ENCODE results near the gene SETD2.

SETD2 gene

DNA sequence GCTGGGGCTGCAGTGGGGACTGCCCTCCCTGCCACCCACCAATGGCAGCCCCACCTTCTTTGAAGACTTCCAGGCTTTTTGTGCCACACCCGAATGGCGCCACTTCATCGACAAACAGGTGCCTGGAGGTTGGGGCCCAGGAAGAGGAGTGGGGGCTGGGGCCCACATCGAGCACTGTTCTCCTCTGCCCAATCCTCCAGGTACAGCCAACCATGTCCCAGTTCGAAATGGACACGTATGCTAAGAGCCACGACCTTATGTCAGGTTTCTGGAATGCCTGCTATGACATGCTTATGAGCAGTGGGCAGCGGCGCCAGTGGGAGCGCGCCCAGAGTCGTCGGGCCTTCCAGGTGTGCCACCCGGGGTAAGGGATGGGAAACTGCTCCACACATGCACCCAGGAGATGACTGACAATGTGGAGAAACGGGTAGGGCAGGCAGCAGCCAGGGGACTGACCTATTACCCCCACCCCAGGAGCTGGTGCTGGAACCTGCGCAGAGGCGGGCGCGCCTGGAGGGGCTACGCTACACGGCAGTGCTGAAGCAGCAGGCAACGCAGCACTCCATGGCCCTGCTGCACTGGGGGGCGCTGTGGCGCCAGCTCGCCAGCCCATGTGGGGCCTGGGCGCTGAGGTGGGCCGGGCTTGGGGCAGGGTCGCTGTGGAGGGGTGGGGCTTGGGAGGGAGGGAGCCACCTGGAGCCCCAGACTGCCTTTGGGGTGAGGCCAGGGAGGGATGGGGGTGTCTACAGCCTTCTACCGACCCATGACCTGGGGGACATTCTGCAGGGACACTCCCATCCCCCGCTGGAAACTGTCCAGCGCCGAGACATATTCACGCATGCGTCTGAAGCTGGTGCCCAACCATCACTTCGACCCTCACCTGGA lies 161.5 kb downstream of the SETD2 start:
- Histone ChIP-seq H3K4me3 (ENCODE audit: low read depth in 1 of 5, low read length in 5 of 5) (no peak overlapping the region), H3K4me1 (ENCODE audit: control insufficient read depth in 5 of 5, insufficient read depth in 5 of 5, low read length in 5 of 5) (peaks cover 0 to 5% (median 0%) of the 10 kb centered on the region in 5 donors), H3K9ac (ENCODE audit: low read length in 5 of 5) (no peak overlapping the region), H3K27ac (ENCODE audit: low read depth, low read length) (no peak overlapping the region), H3K36me3 (ENCODE audit: control insufficient read depth in 5 of 5, insufficient read depth in 5 of 5, low read length in 5 of 5) (peaks cover 0 to 100% (median 92%) of the 10 kb centered on the region in 5 donors), H3K9me3 (ENCODE audit: control insufficient read depth in 5 of 5, low read length in 5 of 5) (no peaks in the 10 kb centered on the region), H3K27me3 (ENCODE audit: control insufficient read depth in 5 of 5, insufficient read depth in 4 of 5, low read length in 5 of 5) (no peaks in the 10 kb centered on the region)

DNA sequence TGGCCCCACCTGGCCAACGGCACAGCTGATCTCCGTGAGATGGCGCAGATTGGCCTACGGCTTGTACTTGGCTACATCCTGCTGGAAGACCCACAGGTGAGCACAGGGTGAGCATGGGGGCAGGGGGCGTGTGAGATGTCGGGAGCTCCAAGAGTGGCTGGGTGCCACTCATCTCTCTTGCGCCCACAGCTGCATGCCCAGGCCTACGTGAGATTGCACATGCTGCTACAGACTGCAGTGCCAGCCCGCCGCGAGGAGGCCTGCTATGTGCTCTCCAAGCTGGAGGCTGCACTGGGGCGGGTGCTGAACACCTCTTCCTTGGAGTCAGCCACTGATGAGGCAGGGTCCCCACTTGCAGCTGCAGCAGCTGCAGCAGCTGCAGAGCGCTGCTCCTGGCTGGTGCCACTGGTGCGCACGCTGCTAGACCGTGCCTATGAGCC lies 162.2 kb downstream of the SETD2 start:
- peaks cover 0 to 12% (median 4%) of the 10 kb centered on the region in 5 donors for H3K4me1 ChIP-seq (ENCODE audit: control insufficient read depth in 5 of 5, insufficient read depth in 5 of 5, low read length in 5 of 5)
- H3K9me3 ChIP-seq (ENCODE audit: control insufficient read depth in 5 of 5, low read length in 5 of 5), result no peaks in the 10 kb centered on the region
- no peak overlapping the region for H3K9ac ChIP-seq (ENCODE audit: low read length in 5 of 5)
- no peaks in the 10 kb centered on the region for H3K27me3 ChIP-seq (ENCODE audit: control insufficient read depth in 5 of 5, insufficient read depth in 4 of 5, low read length in 5 of 5)
- H3K36me3 ChIP-seq (ENCODE audit: control insufficient read depth in 5 of 5, insufficient read depth in 5 of 5, low read length in 5 of 5), result peaks cover 0 to 100% (median 88%) of the 10 kb centered on the region in 5 donors
- H3K27ac ChIP-seq (ENCODE audit: low read depth, low read length), result no peak overlapping the region
- H3K4me3 ChIP-seq (ENCODE audit: low read depth in 1 of 5, low read length in 5 of 5), result no peak overlapping the region

DNA sequence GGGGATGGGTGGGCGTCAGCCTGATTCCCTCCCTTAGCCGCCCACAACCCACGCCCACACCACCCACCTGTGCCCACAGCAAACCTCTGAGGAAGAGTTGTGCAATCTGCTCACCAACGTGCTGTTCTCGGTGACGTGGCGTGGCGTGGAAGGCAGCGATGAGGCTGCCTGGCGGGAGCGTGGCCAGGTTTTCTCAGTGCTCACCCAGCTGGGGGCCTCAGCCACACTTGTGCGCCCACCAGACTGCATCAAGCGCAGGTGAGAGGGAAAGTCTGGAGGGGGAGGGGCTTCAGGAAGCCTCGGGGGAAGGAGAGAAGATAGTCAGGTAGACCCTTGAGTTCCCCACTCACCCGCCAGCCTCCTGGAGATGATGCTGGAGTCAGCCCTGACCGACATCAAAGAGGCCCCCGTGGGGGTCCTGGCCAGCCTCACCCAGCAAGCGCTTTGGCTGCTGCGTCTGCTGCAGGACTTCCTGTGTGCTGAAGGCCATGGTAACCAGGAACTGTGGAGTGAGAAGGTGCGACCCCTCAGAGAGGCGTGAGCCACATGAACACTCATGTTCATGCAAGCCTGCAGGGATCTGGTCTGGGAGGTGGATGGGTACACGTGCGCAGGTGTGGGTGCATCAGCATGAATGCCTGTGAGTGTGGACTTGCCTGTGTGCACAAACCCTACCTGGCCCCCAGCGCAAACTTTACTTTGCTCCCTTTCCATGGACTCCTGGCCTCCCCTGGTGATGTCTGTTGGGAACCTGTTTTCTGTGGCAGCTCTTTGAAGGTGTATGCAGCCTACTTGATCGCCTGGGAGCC lies 162.8 kb downstream of the SETD2 start:
- Histone ChIP-seq H3K4me1 (ENCODE audit: control insufficient read depth in 5 of 5, insufficient read depth in 5 of 5, low read length in 5 of 5) (peaks cover 0 to 12% (median 4%) of the 10 kb centered on the region in 5 donors), H3K9me3 (ENCODE audit: control insufficient read depth in 5 of 5, low read length in 5 of 5) (no peaks in the 10 kb centered on the region), H3K27me3 (ENCODE audit: control insufficient read depth in 5 of 5, insufficient read depth in 4 of 5, low read length in 5 of 5) (no peaks in the 10 kb centered on the region), H3K4me3 (ENCODE audit: low read depth in 1 of 5, low read length in 5 of 5) (no peak overlapping the region), H3K9ac (ENCODE audit: low read length in 5 of 5) (no peak overlapping the region), H3K27ac (ENCODE audit: low read depth, low read length) (no peak overlapping the region), H3K36me3 (ENCODE audit: control insufficient read depth in 5 of 5, insufficient read depth in 5 of 5, low read length in 5 of 5) (peaks cover 0 to 96% (median 83%) of the 10 kb centered on the region in 5 donors)

DNA sequence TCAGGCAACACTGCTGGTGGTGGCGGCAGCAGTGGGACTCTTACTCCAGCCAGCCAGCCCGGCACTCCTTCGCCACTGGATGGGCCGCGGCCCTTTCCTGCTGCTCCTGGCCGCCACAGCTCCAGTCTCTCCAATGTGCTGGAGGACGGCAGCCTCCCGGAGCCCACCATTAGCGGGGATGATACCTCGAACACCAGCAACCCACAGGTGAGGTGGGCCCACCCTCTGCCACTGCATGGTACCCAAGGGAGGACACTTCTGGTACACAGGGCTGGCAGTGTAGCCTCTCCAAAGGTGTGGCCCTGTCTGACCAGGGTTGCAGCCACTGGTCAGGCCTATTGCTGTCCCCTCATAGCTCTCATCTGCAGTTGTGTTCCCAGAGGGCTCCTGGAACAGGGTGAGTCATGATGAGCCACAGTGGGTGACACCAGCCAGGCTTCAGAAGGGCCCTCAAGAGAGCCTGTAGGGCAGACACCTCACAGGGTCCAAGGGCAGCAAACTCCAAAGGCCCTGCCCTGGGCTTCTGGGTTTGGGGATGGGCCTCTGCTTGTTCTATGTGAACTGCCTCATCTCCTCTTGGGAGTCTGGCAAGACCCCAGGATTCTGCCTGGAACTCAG lies 163.6 kb downstream of the SETD2 start:
- peaks cover 0 to 96% (median 82%) of the 10 kb centered on the region in 5 donors for H3K36me3 ChIP-seq (ENCODE audit: control insufficient read depth in 5 of 5, insufficient read depth in 5 of 5, low read length in 5 of 5)
- no peak overlapping the region for H3K9ac ChIP-seq (ENCODE audit: low read length in 5 of 5)
- H3K9me3 ChIP-seq (ENCODE audit: control insufficient read depth in 5 of 5, low read length in 5 of 5), result no peaks in the 10 kb centered on the region
- peaks cover 0 to 12% (median 4%) of the 10 kb centered on the region in 5 donors for H3K4me1 ChIP-seq (ENCODE audit: control insufficient read depth in 5 of 5, insufficient read depth in 5 of 5, low read length in 5 of 5)
- H3K27me3 ChIP-seq (ENCODE audit: control insufficient read depth in 5 of 5, insufficient read depth in 4 of 5, low read length in 5 of 5), result no peaks in the 10 kb centered on the region
- no peak overlapping the region for H3K27ac ChIP-seq (ENCODE audit: low read depth, low read length)
- no peak overlapping the region for H3K4me3 ChIP-seq (ENCODE audit: low read depth in 1 of 5, low read length in 5 of 5)

DNA sequence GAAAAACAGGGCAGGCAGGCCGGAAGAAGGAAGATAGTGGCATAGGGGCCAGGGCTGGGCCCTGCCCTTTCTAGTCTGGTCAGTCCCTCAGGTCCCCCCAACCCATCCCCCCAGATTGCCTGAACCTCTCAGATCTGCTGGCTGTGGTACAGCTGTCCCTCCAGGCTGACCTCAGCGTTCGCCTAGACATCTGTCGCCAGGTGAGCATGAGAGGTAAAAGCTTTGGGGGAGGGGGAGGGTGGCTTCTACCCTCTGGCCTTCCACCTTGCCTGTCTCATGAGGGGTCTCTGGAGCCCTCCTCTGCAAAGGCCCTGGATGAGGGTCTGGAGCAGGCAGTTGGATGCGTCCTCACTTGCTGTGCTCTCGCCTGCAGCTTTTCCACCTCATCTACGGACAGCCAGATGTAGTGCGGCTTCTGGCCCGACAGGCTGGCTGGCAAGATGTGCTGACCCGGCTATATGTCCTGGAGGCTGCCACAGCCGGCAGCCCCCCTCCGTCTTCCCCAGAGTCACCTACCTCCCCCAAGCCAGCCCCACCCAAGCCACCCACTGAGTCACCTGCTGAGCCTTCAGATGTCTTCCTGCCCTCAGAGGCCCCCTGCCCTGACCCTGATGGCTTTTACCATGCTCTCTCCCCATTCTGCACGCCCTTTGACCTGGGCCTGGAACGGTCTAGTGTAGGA lies 164.3 kb downstream of the SETD2 start:
- Histone ChIP-seq H3K27ac (ENCODE audit: low read depth, low read length) (no peak overlapping the region), H3K4me3 (ENCODE audit: low read depth in 1 of 5, low read length in 5 of 5) (no peak overlapping the region), H3K36me3 (ENCODE audit: control insufficient read depth in 5 of 5, insufficient read depth in 5 of 5, low read length in 5 of 5) (peaks cover 0 to 96% (median 82%) of the 10 kb centered on the region in 5 donors), H3K9me3 (ENCODE audit: control insufficient read depth in 5 of 5, low read length in 5 of 5) (no peaks in the 10 kb centered on the region), H3K4me1 (ENCODE audit: control insufficient read depth in 5 of 5, insufficient read depth in 5 of 5, low read length in 5 of 5) (peaks cover 0 to 12% (median 4%) of the 10 kb centered on the region in 5 donors), H3K27me3 (ENCODE audit: control insufficient read depth in 5 of 5, insufficient read depth in 4 of 5, low read length in 5 of 5) (no peaks in the 10 kb centered on the region), H3K9ac (ENCODE audit: low read length in 5 of 5) (no peak overlapping the region)

DNA sequence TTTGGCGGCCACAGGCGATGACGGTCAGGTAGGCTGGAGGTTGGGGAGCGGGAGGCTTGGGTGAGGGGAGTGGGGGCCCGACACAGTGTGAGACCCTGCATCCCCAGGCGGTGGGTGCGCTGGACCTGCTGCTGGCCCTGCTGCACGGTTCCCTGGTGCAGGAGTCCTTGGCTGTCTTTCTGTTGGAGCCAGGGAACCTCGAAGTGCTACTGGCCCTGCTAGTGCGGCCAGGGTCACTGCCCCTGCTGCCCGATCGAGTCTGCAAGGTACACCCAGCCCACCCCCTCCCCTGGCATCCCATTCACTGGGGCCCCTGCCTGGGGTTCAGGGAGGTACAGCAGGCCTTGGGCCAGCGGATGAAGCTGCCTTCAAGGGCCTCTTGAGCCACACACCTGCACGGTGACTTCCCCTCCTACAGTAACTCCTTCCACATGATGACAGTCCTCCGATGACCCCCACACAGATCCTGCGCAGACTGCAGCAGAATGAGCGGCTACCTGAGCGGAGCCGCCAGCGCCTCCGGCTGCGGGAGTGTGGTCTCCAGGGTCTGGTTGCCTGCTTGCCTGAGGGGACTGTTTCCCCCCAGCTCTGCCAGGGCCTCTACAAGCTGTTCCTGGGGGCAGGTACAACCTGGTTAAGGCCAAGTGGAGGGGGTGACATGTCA lies 164.9 kb downstream of the SETD2 start:
- Histone ChIP-seq H3K27me3 (ENCODE audit: control insufficient read depth in 5 of 5, insufficient read depth in 4 of 5, low read length in 5 of 5) (no peaks in the 10 kb centered on the region), H3K4me1 (ENCODE audit: control insufficient read depth in 5 of 5, insufficient read depth in 5 of 5, low read length in 5 of 5) (peaks cover 0 to 12% (median 4%) of the 10 kb centered on the region in 5 donors), H3K9me3 (ENCODE audit: control insufficient read depth in 5 of 5, low read length in 5 of 5) (no peaks in the 10 kb centered on the region), H3K27ac (ENCODE audit: low read depth, low read length) (no peak overlapping the region), H3K4me3 (ENCODE audit: low read depth in 1 of 5, low read length in 5 of 5) (no peak overlapping the region), H3K36me3 (ENCODE audit: control insufficient read depth in 5 of 5, insufficient read depth in 5 of 5, low read length in 5 of 5) (peaks cover 0 to 96% (median 81%) of the 10 kb centered on the region in 5 donors), H3K9ac (ENCODE audit: low read length in 5 of 5) (no peak overlapping the region)

DNA sequence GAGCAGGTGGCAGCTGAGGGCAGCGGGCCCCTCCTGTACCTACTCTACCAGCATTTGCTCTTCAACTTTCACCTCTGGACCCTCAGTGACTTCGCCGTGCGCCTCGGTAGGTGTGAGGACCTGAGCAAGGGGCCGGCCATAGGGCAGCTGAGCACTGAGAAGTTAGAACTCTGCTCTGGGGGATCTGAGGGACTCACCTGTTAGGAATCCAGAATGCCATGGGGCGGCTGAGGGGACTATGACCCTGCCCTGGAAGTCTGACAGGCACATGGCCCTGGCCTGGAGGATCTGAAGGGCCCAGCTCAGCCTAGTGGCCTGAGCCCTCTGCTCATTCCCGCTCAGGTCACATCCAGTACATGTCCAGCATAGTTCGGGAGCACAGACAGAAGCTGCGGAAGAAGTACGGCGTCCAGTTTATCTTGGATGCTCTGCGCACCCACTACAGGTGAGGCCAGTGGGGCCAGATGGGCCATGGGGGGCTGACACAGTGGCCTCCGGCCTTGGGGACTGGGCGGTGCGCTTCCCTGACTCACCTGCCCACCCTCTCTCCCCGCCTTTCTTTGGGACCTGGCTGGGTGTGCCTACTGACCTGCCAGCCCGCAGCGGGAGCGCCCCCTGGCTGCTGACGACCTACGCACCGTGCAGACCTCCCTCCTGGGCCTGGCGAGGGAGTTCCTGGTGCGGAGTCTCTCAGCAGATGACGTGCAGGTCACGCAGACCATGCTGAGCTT lies 165.6 kb downstream of the SETD2 start:
- Histone ChIP-seq H3K9me3 (ENCODE audit: control insufficient read depth in 5 of 5, low read length in 5 of 5) (no peaks in the 10 kb centered on the region), H3K9ac (ENCODE audit: low read length in 5 of 5) (no peak overlapping the region), H3K4me1 (ENCODE audit: control insufficient read depth in 5 of 5, insufficient read depth in 5 of 5, low read length in 5 of 5) (peaks cover 0 to 12% (median 4%) of the 10 kb centered on the region in 5 donors), H3K36me3 (ENCODE audit: control insufficient read depth in 5 of 5, insufficient read depth in 5 of 5, low read length in 5 of 5) (peaks cover 0 to 96% (median 79%) of the 10 kb centered on the region in 5 donors), H3K27ac (ENCODE audit: low read depth, low read length) (no peak overlapping the region), H3K27me3 (ENCODE audit: control insufficient read depth in 5 of 5, insufficient read depth in 4 of 5, low read length in 5 of 5) (no peaks in the 10 kb centered on the region), H3K4me3 (ENCODE audit: low read depth in 1 of 5, low read length in 5 of 5) (no peak overlapping the region)

DNA sequence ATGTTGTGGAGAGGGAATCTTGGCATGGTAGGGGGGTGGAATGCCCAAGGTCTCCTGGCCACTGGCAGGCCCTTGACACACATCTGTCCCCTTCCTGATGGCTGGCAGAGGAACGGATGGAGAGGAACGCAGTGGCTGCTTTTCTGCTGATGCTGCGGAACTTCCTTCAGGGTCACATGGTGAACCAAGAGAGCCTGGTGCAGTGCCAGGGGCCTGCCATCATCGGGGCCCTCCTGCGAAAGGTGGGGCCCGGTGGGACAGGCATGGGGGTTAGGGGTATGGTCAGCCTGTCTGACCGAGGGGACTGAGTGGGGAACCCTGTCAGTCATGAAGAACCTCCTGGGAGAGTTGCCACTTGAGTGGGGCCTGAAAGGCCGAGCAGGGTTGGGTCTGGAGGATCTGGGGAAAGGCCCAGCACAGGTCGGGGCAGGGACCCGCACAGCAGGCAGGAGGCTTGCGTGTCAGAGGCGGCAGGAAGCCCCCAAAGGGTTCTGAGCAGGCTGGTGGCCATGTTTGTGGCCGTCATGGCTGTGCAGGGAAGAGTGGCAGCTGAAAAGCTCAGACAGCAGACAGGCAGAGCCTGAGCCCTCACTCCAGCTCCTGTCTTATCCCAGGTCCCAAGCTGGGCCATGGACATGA lies 166.3 kb downstream of the SETD2 start:
- Histone ChIP-seq H3K9me3 (ENCODE audit: control insufficient read depth in 5 of 5, low read length in 5 of 5) (no peaks in the 10 kb centered on the region), H3K9ac (ENCODE audit: low read length in 5 of 5) (no peak overlapping the region), H3K27me3 (ENCODE audit: control insufficient read depth in 5 of 5, insufficient read depth in 4 of 5, low read length in 5 of 5) (no peaks in the 10 kb centered on the region), H3K36me3 (ENCODE audit: control insufficient read depth in 5 of 5, insufficient read depth in 5 of 5, low read length in 5 of 5) (peaks cover 0 to 96% (median 77%) of the 10 kb centered on the region in 5 donors), H3K4me3 (ENCODE audit: low read depth in 1 of 5, low read length in 5 of 5) (no peak overlapping the region), H3K4me1 (ENCODE audit: control insufficient read depth in 5 of 5, insufficient read depth in 5 of 5, low read length in 5 of 5) (peaks cover 0 to 12% (median 4%) of the 10 kb centered on the region in 5 donors), H3K27ac (ENCODE audit: low read depth, low read length) (no peak overlapping the region)

Measured in subcutaneous abdominal adipose tissue (tissue), 5 donors.